Peyer's patch (tissue), 4 donors: ENCODE results near the gene ID1. TPM values are rescaled to one million over a fixed set of nuclear protein-coding genes. Genes with fewer than 3 reads are reported as not detected.

ENCODE experiments used
- DNase-seq, 3 donors: peaks; one replicate each; pipeline ENCODE4 v3.0.0-alpha.2; 2017 to 2019
- H3K27ac ChIP-seq, 4 donors: fragments of 200-600 bp; sonication (generic); one replicate each; pipeline ENCODE4 v1.5.1; 2016 to 2019
- H3K27me3 ChIP-seq, 2 donors: fragments of 200-600 bp; sonication (generic); one replicate each; pipeline ENCODE4 v1.5.1; 2019
- H3K36me3 ChIP-seq, 3 donors: fragments of 200-600 bp; sonication (generic); one replicate each; pipeline ENCODE4 v1.5.1; 2016 to 2019
- H3K4me1 ChIP-seq, 4 donors: fragments of 200-600 bp; sonication (generic); one replicate each; pipeline ENCODE4 v1.5.1; 2016 to 2019
- H3K4me3 ChIP-seq, 4 donors: fragments of 200-600 bp; sonication (generic); 1 replicate in 3 of 4; 2 replicates in 1 of 4; pipeline ENCODE4 v1.5.1; 2016 to 2019; ENCODE audit warnings: mild to moderate bottlenecking in 1 of 4
- H3K9me3 ChIP-seq, 4 donors: fragments of 200-600 bp; sonication (generic); one replicate each; pipeline ENCODE4 v1.5.1; 2016 to 2019; ENCODE audit warnings: mild to moderate bottlenecking in 1 of 4
- CTCF ChIP-seq, 6 experiments: fragments of 450-650 bp in 4 of 6; fragments of 200-600 bp in 2 of 6; sonication (generic) in 1 of 6; IDR thresholded peaks; one replicate each; pipeline ENCODE4 v1.5.1; 2017 to 2019; ENCODE audit warnings: antibody characterized with exemption in 6 of 6, mild to moderate bottlenecking in 3 of 6, moderate library complexity in 1 of 6
- POLR2A ChIP-seq, 2 donors: fragments of 450-650 bp; IDR thresholded peaks; one replicate each; pipeline ENCODE4 v1.5.1; 2017; ENCODE audit warnings: antibody characterized with exemption in 2 of 2, mild to moderate bottlenecking in 2 of 2, moderate library complexity in 2 of 2
- total RNA-seq, 4 donors: library from RNA; depleted of rRNA; stranded (reverse); fragments of >200 nt; gene quantifications; one replicate each; pipeline ENCODE4 v1.1.0, GENCODE V29; 2016

ID1 gene
- total RNA-seq, 4 donors from 2014 or later = 408 to 760 (median 570) TPM

GRCh38 chr20:31605902-31606803 is 1.1 kb downstream of the ID1 start:
- H3K36me3 ChIP-seq = no peaks in the 10 kb centered on the region
- peak in 2 of 3 donors; percentile 58 to 65 for DNase-seq
- no peaks in the 10 kb centered on the region for H3K27me3 ChIP-seq
- H3K27ac ChIP-seq = peak overlapping the region; percentile 72 to 99 (median 89)
- H3K9me3 ChIP-seq = no peaks in the 10 kb centered on the region
- peaks cover 0 to 28% (median 8%) of the 10 kb centered on the region in 4 donors for H3K4me1 ChIP-seq
- peak overlapping the region; percentile 67 to 95 (median 70) for H3K4me3 ChIP-seq
- TF ChIP-seq POLR2A (IDR thresholded peaks at IDR 0.05) = no peak
- no peak for TF ChIP-seq CTCF (IDR thresholded peaks at IDR 0.05)

- Histone ChIP-seq H3K27ac (peak overlapping the region; percentile 48 to 99 (median 89)), H3K27me3 (no peaks in the 10 kb centered on the region), H3K4me3 (peak overlapping the region; percentile 67 to 95 (median 70)), H3K4me1 (peaks cover 0 to 34% (median 8%) of the 10 kb centered on the region in 4 donors), H3K36me3 (no peaks in the 10 kb centered on the region), H3K9me3 (no peaks in the 10 kb centered on the region)
- peak in 2 of 3 donors; percentile 57 to 73 for DNase-seq
- TF ChIP-seq POLR2A (IDR thresholded peaks at IDR 0.05) (peak; percentile 34 to 70), CTCF (IDR thresholded peaks at IDR 0.05) (no peak)
Measured at GRCh38 chr20:31606804-31607639, 1.9 kb downstream of the ID1 start.

- TF ChIP-seq POLR2A (IDR thresholded peaks at IDR 0.05) (no peak), CTCF (IDR thresholded peaks at IDR 0.05) (no peak)
- H3K4me1 ChIP-seq = peaks cover 0 to 41% (median 10%) of the 10 kb centered on the region in 4 donors
Measured at GRCh38 chr20:31607640-31608250, 2.7 kb downstream of the ID1 start.

GRCh38 chr20:31608251-31608945 is 3.3 kb downstream of the ID1 start:
- no peaks in the 10 kb centered on the region for H3K36me3 ChIP-seq
- peak overlapping the region in 2 of 4 donors; percentile 67 to 95 for H3K4me3 ChIP-seq
- peak in 2 of 3 donors; percentile 93 to 94 for DNase-seq
- no peaks in the 10 kb centered on the region for H3K27me3 ChIP-seq
- H3K9me3 ChIP-seq = no peaks in the 10 kb centered on the region
- TF ChIP-seq CTCF (IDR thresholded peaks at IDR 0.05) = peak in 1 of 6 experiments; percentile 17
- peak; percentile 81 to 90 for TF ChIP-seq POLR2A (IDR thresholded peaks at IDR 0.05)
- peaks cover 0 to 37% (median 8%) of the 10 kb centered on the region in 4 donors for H3K4me1 ChIP-seq
- peak overlapping the region; percentile 13 to 99 (median 89) for H3K27ac ChIP-seq

More at GRCh38 chr20:31607640-31608250, 2.7 kb downstream of the ID1 start:
- H3K27me3 ChIP-seq = no peaks in the 10 kb centered on the region
- no peaks in the 10 kb centered on the region for H3K36me3 ChIP-seq
- H3K9me3 ChIP-seq = no peaks in the 10 kb centered on the region
- peak overlapping the region; percentile 13 to 99 (median 89) for H3K27ac ChIP-seq
- DNase-seq = no peak
- H3K4me3 ChIP-seq = peak overlapping the region in 3 of 4 donors; percentile 67 to 95 (median 74)
